H9 (cell line): Measurements from ENCODE around the gene TRH. TPM values are rescaled to one million over a fixed set of nuclear protein-coding genes. Genes with fewer than 3 reads are reported as not detected.

Experiments
- DNase-seq: peaks from one replicate; pipeline ENCODE4 v3.0.0-alpha.2; 2017
- H2AFZ ChIP-seq: one replicate; pipeline ENCODE4 v1.6.1; 2013; ENCODE audit warnings: mild to moderate bottlenecking, low read length, control low read depth, moderate library complexity
- H2AK5ac ChIP-seq: 2 replicates; pipeline ENCODE4 v1.6.1; 2013; ENCODE audit warnings: low read length, control low read depth, mixed read lengths; ENCODE audit not compliant: insufficient read length
- H2BK120ac ChIP-seq: one replicate; pipeline ENCODE4 v1.6.1; 2013; ENCODE audit warnings: low read depth, mild to moderate bottlenecking, low read length, control low read depth, inconsistent platforms; ENCODE audit not compliant: poor library complexity, severe bottlenecking
- H2BK12ac ChIP-seq: 2 replicates; pipeline ENCODE4 v1.6.1; 2013; ENCODE audit warnings: low read length, control low read depth, mixed read lengths, low read depth; ENCODE audit not compliant: insufficient read length
- H2BK15ac ChIP-seq: 2 replicates; pipeline ENCODE4 v1.6.1; 2013; ENCODE audit warnings: low read depth, low read length, control low read depth
- H2BK20ac ChIP-seq: one replicate; pipeline ENCODE4 v1.6.1; 2013; ENCODE audit warnings: low read depth, mild to moderate bottlenecking, low read length, control low read depth, inconsistent platforms; ENCODE audit not compliant: poor library complexity, severe bottlenecking
- H2BK5ac ChIP-seq: 2 replicates; pipeline ENCODE4 v1.6.1; 2013; ENCODE audit warnings: low read length, control low read depth, mixed read lengths; ENCODE audit not compliant: insufficient read length
- H3K14ac ChIP-seq: 2 replicates; pipeline ENCODE4 v1.6.1; 2013; ENCODE audit warnings: low read length, control low read depth; ENCODE audit not compliant: insufficient read depth
- H3K18ac ChIP-seq: 2 replicates; pipeline ENCODE4 v1.6.1; 2013; ENCODE audit warnings: low read depth, mild to moderate bottlenecking, mixed read lengths, low read length, control low read depth; ENCODE audit not compliant: insufficient read length
- H3K23ac ChIP-seq: 2 replicates; pipeline ENCODE4 v1.6.1; 2013; ENCODE audit warnings: low read length, control low read depth, mixed read lengths, low read depth; ENCODE audit not compliant: insufficient read length
- H3K23me2 ChIP-seq: 2 replicates; pipeline ENCODE4 v1.6.1; 2013; ENCODE audit warnings: low read depth, mild to moderate bottlenecking, mixed read lengths, low read length, control low read depth; ENCODE audit not compliant: insufficient read length, poor library complexity, severe bottlenecking
- H3K27ac ChIP-seq: 2 replicates; pipeline ENCODE4 v1.5.1; 2013; ENCODE audit warnings: low read length, control low read depth, mixed read lengths, low read depth; ENCODE audit not compliant: insufficient read length
- H3K27me3 ChIP-seq: 2 replicates; pipeline ENCODE4 v1.6.1; 2013; ENCODE audit warnings: low read length, control low read depth, inconsistent platforms; ENCODE audit not compliant: insufficient read depth
- H3K4ac ChIP-seq: 2 replicates; pipeline ENCODE4 v1.6.1; 2013; ENCODE audit warnings: low read depth, mild to moderate bottlenecking, control low read depth, inconsistent platforms, low read length, moderate library complexity
- H3K4me1 ChIP-seq: 2 replicates; pipeline ENCODE4 v1.6.1; 2013; ENCODE audit warnings: low read length, control low read depth, inconsistent platforms; ENCODE audit not compliant: insufficient read depth
- H3K4me2 ChIP-seq: 2 replicates; pipeline ENCODE4 v1.6.1; 2013; ENCODE audit warnings: low read length, control low read depth, mixed read lengths; ENCODE audit not compliant: insufficient read length, insufficient read depth
- H3K56ac ChIP-seq: 2 replicates; pipeline ENCODE4 v1.6.1; 2013; ENCODE audit warnings: low read depth, mild to moderate bottlenecking, mixed read lengths, low read length, control low read depth; ENCODE audit not compliant: insufficient read length
- H3K79me1 ChIP-seq: 2 replicates; pipeline ENCODE4 v1.6.1; 2013; ENCODE audit warnings: low read depth, mild to moderate bottlenecking, moderate library complexity, low read length, control low read depth, inconsistent platforms; ENCODE audit not compliant: insufficient read depth, poor library complexity, severe bottlenecking
- H3K79me2 ChIP-seq: 2 replicates; pipeline ENCODE4 v1.6.1; 2013; ENCODE audit warnings: low read length, control low read depth, inconsistent platforms; ENCODE audit not compliant: insufficient read depth
- H3K9ac ChIP-seq: 2 replicates; pipeline ENCODE4 v1.6.1; 2013; ENCODE audit warnings: low read length, control low read depth, mixed read lengths; ENCODE audit not compliant: insufficient read length; ENCODE audit errors: extremely low read depth
- H3K9me3 ChIP-seq: one replicate; pipeline ENCODE4 v1.6.1; 2013; ENCODE audit warnings: low read depth, low read length, inconsistent platforms; ENCODE audit not compliant: control insufficient read depth
- H3T11ph ChIP-seq: one replicate; pipeline ENCODE4 v1.6.1; 2013; ENCODE audit warnings: mild to moderate bottlenecking, low read length, control low read depth, inconsistent platforms
- H4K20me1 ChIP-seq: one replicate; pipeline ENCODE4 v1.6.1; 2013; ENCODE audit not compliant: control insufficient read depth, insufficient read length, insufficient read depth
- H4K5ac ChIP-seq: 2 replicates; pipeline ENCODE4 v1.6.1; 2013; ENCODE audit warnings: low read depth, mild to moderate bottlenecking, mixed read lengths, low read length, control low read depth; ENCODE audit not compliant: insufficient read length
- H4K8ac ChIP-seq: replicated peaks from 2 replicates; pipeline ENCODE4 v1.6.1; 2013; ENCODE audit warnings: low read length, control low read depth, mixed read lengths, low read depth; ENCODE audit not compliant: insufficient read length
- H4K91ac ChIP-seq: 2 replicates; pipeline ENCODE4 v1.6.1; 2013; ENCODE audit warnings: low read depth, mild to moderate bottlenecking, moderate library complexity, mixed read lengths, low read length, control low read depth; ENCODE audit not compliant: insufficient read length
- H3K27ac Mint-ChIP-seq, 3 experiments: 2 replicates in 2 of 3; 3 replicates in 1 of 3; pipeline ENCODE4 v1.8.0; 2020 to 2021; ENCODE audit warnings: mixed read lengths in 3 of 3, mild to moderate bottlenecking in 1 of 3, moderate library complexity in 1 of 3
- H3K27me3 Mint-ChIP-seq: 2 replicates; pipeline ENCODE4 v1.8.0; 2021; ENCODE audit warnings: low read depth, mild to moderate bottlenecking, moderate library complexity, mixed read lengths
- H3K36me3 Mint-ChIP-seq, 3 experiments: 2 replicates in 2 of 3; 3 replicates in 1 of 3; pipeline ENCODE4 v1.8.0; 2020 to 2021; ENCODE audit warnings: low read depth in 3 of 3, mixed read lengths in 3 of 3; ENCODE audit not compliant: insufficient read depth in 1 of 3
- H3K4me1 Mint-ChIP-seq, 2 experiments: 2 replicates each; pipeline ENCODE4 v1.8.0; 2020; ENCODE audit warnings: mixed read lengths in 2 of 2
- H3K4me3 Mint-ChIP-seq, 2 experiments: 2 replicates in 1 of 2; 3 replicates in 1 of 2; pipeline ENCODE4 v1.8.0; 2020 to 2021; ENCODE audit warnings: mild to moderate bottlenecking in 2 of 2, mixed read lengths in 2 of 2, moderate library complexity in 1 of 2
- H3K9me3 Mint-ChIP-seq, 2 experiments: 2 replicates in 1 of 2; 3 replicates in 1 of 2; pipeline ENCODE4 v1.8.0; 2020; ENCODE audit warnings: mild to moderate bottlenecking in 2 of 2, mixed read lengths in 2 of 2, moderate library complexity in 1 of 2
- CTCF ChIP-seq: fragments of 200-600 bp; sonication (generic); conservative IDR thresholded peaks from 3 replicates; pipeline ENCODE4 v1.8.0; 2021; ENCODE audit warnings: antibody characterized with exemption, mild to moderate bottlenecking
- WGBS: extraction: QIAGEN DNeasy Blood & Tissue Kit; methylation state at CpG from one replicate; pipeline ENCODE4 v1.1.7; 2013; ENCODE audit warnings: missing lambda C conversion rate, low lambda C conversion rate, mixed read lengths; ENCODE audit not compliant: insufficient read length; ENCODE audit errors: extremely low coverage; 5-methylcytosine and 5-hydroxymethylcytosine counted together
- total RNA-seq: library from RNA; stranded (reverse); gene quantifications from 2 replicates; pipeline ENCODE4 v1.2.1, GENCODE V29; 2021

The TRH gene
- total RNA-seq, 1 experiment from 2014 or later: not detected

- no peak overlapping the region for H3K9ac ChIP-seq
- H3K79me1 ChIP-seq: no peaks in the 10 kb centered on the region
- no peak overlapping the region for H4K5ac ChIP-seq
- H3K56ac ChIP-seq: no peak overlapping the region
- H3T11ph ChIP-seq: no peak overlapping the region
- no peak overlapping the region for H3K23ac ChIP-seq
- H2AK5ac ChIP-seq: no peak overlapping the region
- H2BK5ac ChIP-seq: no peak overlapping the region
- H3K4me3 Mint-ChIP-seq: no peak overlapping the region
- H2BK120ac ChIP-seq: no peak overlapping the region
- H3K9me3 Mint-ChIP-seq: peaks cover 2% of the 10 kb centered on the region in 2 experiments; a peak in 2 of 5 replicates
- H4K91ac ChIP-seq: no peak overlapping the region
- no peaks in the 10 kb centered on the region for H3K9me3 ChIP-seq
- no CpG with 5 or more reads among the region's 3 CpGs for WGBS
- H2BK20ac ChIP-seq: no peak overlapping the region
- no peak overlapping the region for H2AFZ ChIP-seq
- no peak overlapping the region for H3K4ac ChIP-seq
- H3K14ac ChIP-seq: no peak overlapping the region
- no peak overlapping the region for H4K8ac ChIP-seq
- DNase-seq: no peak
- no peak overlapping the region for H2BK15ac ChIP-seq
- TF ChIP-seq CTCF: no peak
- no peaks in the 10 kb centered on the region for H4K20me1 ChIP-seq
- H3K23me2 ChIP-seq: no peaks in the 10 kb centered on the region
- no peak overlapping the region for H3K4me2 ChIP-seq
- peaks cover 11 to 18% of the 10 kb centered on the region in 2 experiments for H3K4me1 Mint-ChIP-seq
- no peak overlapping the region for H3K18ac ChIP-seq
- H3K27ac Mint-ChIP-seq: no peak overlapping the region
- no peak overlapping the region for H3K27ac ChIP-seq
- H3K27me3 ChIP-seq: no peaks in the 10 kb centered on the region
- H3K4me1 ChIP-seq: no peaks in the 10 kb centered on the region
- peaks cover 0 to 2% (median 0%) of the 10 kb centered on the region in 3 experiments; a peak in 1 of 7 replicates for H3K36me3 Mint-ChIP-seq
- no peaks in the 10 kb centered on the region for H3K79me2 ChIP-seq
- peaks cover 19% of the 10 kb centered on the region for H3K27me3 Mint-ChIP-seq
- no peak overlapping the region for H2BK12ac ChIP-seq
Measured at GRCh38 chr3:129940086-129940485, 34.4 kb upstream of the TRH start.
